HL-60 (cell line): Measurements from ENCODE around the gene VCAN.

ENCODE experiments used
- GABPA ChIP-seq: IDR thresholded peaks from 2 replicates; pipeline ENCODE4 v1.6.1; 2012; ENCODE audit warnings: low read depth
- POLR2AphosphoS5 ChIP-seq: IDR thresholded peaks from 2 replicates; pipeline ENCODE4 v1.6.1; 2012; ENCODE audit warnings: low read depth

GRCh38 chr5:83509540-83509939 is 38.0 kb downstream of the VCAN start:
- TF ChIP-seq GABPA (no peak), POLR2AphosphoS5 (no peak)
